RWPE2 (cell line): ENCODE results near the gene CPM.
A peak's percentile ranks its signal among the peaks of the same experiment; 100 is the strongest.
"Not testable (repeated sequence)": the region's sequence is repeated elsewhere in the genome, so short reads cannot be mapped to it uniquely, and the experiment has no call there.

ENCODE experiments used
- ATAC-seq: fragments of 200-7000 bp; cut with Tn5 transposase; 3 replicates; pipeline ENCODE4 v1.9.1; 2021; ENCODE audit warnings: low read depth
- DNase-seq: peaks from one replicate; pipeline ENCODE4 v3.0.0-alpha.2; 2020; ENCODE audit warnings: low spot score
- H3K27ac ChIP-seq: fragments of 450-650 bp; 2 replicates; pipeline ENCODE4 v1.5.1; 2017; ENCODE audit warnings: mild to moderate bottlenecking; ENCODE audit not compliant: poor library complexity, severe bottlenecking
- H3K27me3 ChIP-seq: fragments of 250-450 bp; sonication (Bioruptor Pico); 2 replicates; pipeline ENCODE4 v1.5.1; 2021; ENCODE audit warnings: mild to moderate bottlenecking, moderate library complexity; ENCODE audit not compliant: insufficient read depth, poor library complexity, severe bottlenecking
- H3K36me3 ChIP-seq: fragments of 250-450 bp; sonication (Bioruptor Pico); 2 replicates; pipeline ENCODE4 v1.5.1; 2020; ENCODE audit warnings: low read depth, mild to moderate bottlenecking, moderate library complexity
- H3K4me1 ChIP-seq: fragments of 250-450 bp; sonication (Bioruptor Pico); 2 replicates; pipeline ENCODE4 v1.5.1; 2021; ENCODE audit warnings: mild to moderate bottlenecking, moderate library complexity; ENCODE audit not compliant: insufficient read depth, poor library complexity, severe bottlenecking
- H3K4me3 ChIP-seq: fragments of 250-450 bp; sonication (Bioruptor Pico); 2 replicates; pipeline ENCODE4 v1.5.1; 2021; ENCODE audit warnings: mild to moderate bottlenecking, moderate library complexity; ENCODE audit not compliant: severe bottlenecking
- H3K9me3 ChIP-seq: fragments of 250-450 bp; sonication (Bioruptor Pico); 2 replicates; pipeline ENCODE4 v1.5.1; 2021; ENCODE audit warnings: mild to moderate bottlenecking, moderate library complexity; ENCODE audit not compliant: severe bottlenecking
- CTCF ChIP-seq: fragments of 450-650 bp; IDR thresholded peaks from one replicate; pipeline ENCODE4 v1.5.1; 2017; ENCODE audit warnings: mild to moderate bottlenecking, moderate library complexity; ENCODE audit not compliant: poor library complexity, severe bottlenecking

The CPM gene

DNA sequence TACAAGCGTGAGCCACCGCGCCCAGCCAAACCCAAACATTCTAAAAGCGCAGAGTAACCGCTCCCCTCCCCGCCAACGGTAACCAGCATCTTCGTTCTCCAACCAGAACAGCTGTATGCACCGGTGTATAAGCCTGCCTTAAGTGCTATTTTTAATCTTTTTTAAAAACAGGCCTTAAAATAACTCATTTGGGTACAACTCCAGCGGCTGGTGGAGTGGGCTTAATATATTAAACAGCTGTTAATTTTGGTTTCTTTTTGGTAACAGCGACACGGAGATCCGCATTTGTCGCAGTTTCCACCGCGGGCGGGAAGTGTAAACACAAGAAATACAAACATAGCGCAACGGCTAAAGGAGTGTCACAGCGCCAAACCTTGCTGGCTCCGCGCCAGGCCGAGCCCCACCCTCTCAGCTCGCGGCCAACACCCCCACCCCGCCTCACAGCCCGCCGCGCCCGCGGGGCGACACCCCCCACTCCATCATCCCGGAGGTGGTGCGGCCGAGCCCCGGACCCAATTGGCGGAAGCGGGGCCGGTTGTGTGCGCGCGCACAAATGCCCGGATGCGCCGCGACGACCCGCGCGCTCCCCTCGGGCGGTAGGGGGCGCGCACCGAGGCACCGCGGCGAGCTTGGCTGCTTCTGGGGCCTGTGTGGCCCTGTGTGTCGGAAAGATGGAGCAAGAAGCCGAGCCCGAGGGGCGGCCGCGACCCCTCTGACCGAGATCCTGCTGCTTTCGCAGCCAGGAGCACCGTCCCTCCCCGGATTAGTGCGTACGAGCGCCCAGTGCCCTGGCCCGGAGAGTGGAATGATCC lies 125.2 kb downstream of the CPM start, which contains the start of gene MDM2:
TSS of gene MDM2 (plus strand) at position 602 of the 812 bp plus-strand sequence. CDS start 301 bp downstream, outside the sequence.
- Histone ChIP-seq H3K4me1 (peaks cover 20% of the 10 kb centered on the region), H3K27ac (peak within 1 kb of the TSS; percentile 91), H3K36me3 (peaks cover 40% of the 10 kb centered on the region), H3K9me3 (no peaks in the 10 kb centered on the region), H3K27me3 (no peaks in the 10 kb centered on the region), H3K4me3 (peak within 1 kb of the TSS; percentile 61)
- ATAC-seq = peak; percentile 73
- peak; percentile 93 for DNase-seq
- TF ChIP-seq CTCF = peak; percentile 83

- Histone ChIP-seq H3K27ac (peak overlapping the region; percentile 91), H3K4me3 (peak overlapping the region; percentile 61)
Measured at GRCh38 chr12:68807274-68807575, 125.7 kb downstream of the CPM start.

GRCh38 chr12:68806488-68807237 lies 126.3 kb downstream of the CPM start:
- no peaks in the 10 kb centered on the region for H3K27me3 ChIP-seq
- DNase-seq = no peak
- peak overlapping the region; percentile 91 for H3K27ac ChIP-seq
- H3K9me3 ChIP-seq = no peaks in the 10 kb centered on the region
- peaks cover 28% of the 10 kb centered on the region for H3K36me3 ChIP-seq
- no peak for TF ChIP-seq CTCF
- no peak overlapping the region for H3K4me3 ChIP-seq
- no peak for ATAC-seq
- H3K4me1 ChIP-seq = peaks cover 28% of the 10 kb centered on the region

More at GRCh38 chr12:68807274-68807575, 125.7 kb downstream of the CPM start:
- ATAC-seq, H3K9me3 ChIP-seq, DNase-seq, H3K27me3 ChIP-seq: not testable (repeated sequence)
- H3K4me1 ChIP-seq = peaks cover 22% of the 10 kb centered on the region
- H3K36me3 ChIP-seq = peaks cover 34% of the 10 kb centered on the region

DNA sequence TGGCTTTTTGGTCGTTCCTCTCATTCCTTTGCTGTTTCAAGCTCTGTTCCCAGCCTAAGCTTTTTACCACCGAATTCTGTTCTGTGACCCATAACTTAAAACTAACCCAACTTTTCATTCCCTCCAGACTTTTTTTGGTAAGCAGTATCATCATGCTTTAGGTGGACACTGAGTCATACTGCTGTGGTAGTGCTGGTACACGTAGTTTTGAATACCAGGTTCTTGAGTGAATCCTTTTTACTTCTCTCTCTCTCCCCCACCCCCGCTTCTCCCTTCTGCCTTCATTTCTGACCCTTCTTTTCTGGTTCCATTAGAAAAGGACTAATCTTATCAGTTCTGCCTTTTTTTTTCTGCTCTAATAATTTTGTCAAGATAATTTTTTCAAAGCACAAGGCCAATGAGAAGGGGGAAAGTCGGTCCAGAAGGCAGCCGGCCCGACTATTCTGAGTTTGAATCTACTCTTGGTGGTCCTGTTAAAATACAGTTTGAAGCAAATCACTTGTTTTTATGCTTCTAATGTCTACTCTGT lies 127.3 kb downstream of the CPM start:
- peaks cover 18% of the 10 kb centered on the region for H3K36me3 ChIP-seq
- H3K4me3 ChIP-seq = no peak overlapping the region
- DNase-seq = no peak
- ATAC-seq = no peak
- H3K27ac ChIP-seq = no peak overlapping the region
- H3K4me1 ChIP-seq = peaks cover 34% of the 10 kb centered on the region
- H3K27me3 ChIP-seq = no peaks in the 10 kb centered on the region
- no peak for TF ChIP-seq CTCF
- H3K9me3 ChIP-seq = no peaks in the 10 kb centered on the region
